Right renal pelvis (tissue), 4 donors: Measurements from ENCODE around the gene ITGA11. TPM values are rescaled to one million over a fixed set of nuclear protein-coding genes. Genes with fewer than 3 reads are reported as not detected.
"Not testable (repeated sequence)": the region's sequence is repeated elsewhere in the genome, so short reads cannot be mapped to it uniquely, and the experiment has no call there.

Source experiments
- DNase-seq, 4 donors: peaks; one replicate each; pipeline ENCODE4 v3.0.0-alpha.2; 2013; ENCODE audit warnings: low read depth in 4 of 4, low spot score in 3 of 4, missing footprints in 1 of 4
- polyA plus RNA-seq, 4 donors: library from polyadenylated mRNA; unstranded; fragments of 120-200 nt; gene quantifications; one replicate each; pipeline ENCODE4 v1.2.1, GENCODE V29; 2013; ENCODE audit not compliant: insufficient read length in 4 of 4

Gene ITGA11
- polyA plus RNA-seq, 4 donors: 3.0 to 5.4 (median 4.2) TPM

DNA sequence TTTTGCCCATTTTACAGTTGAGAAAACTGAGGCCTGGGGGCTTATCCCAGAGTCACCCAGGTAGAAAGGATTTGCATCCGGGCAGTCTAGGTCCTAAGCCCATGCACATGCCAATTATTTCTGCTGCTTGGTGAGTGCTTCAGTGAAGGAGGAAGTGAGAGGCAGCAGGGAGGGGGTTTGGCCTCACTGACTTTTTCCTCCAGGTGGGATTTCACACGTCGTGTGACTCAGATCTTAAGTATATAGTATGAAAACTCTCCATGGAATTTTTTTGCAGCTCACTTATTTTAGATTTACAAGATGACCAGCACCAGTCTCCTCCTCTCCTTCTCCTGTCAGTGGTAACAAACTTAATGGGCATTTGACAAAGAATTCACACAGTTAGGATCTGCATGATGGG, 4.6 kb downstream of the ITGA11 start:
- DNase-seq: no peak

GRCh38 chr15:68426116-68426515, 5.8 kb downstream of the ITGA11 start:
- no peak for DNase-seq

GRCh38 chr15:68425428-68426060, 6.4 kb downstream of the ITGA11 start:
- no peak for DNase-seq

DNA sequence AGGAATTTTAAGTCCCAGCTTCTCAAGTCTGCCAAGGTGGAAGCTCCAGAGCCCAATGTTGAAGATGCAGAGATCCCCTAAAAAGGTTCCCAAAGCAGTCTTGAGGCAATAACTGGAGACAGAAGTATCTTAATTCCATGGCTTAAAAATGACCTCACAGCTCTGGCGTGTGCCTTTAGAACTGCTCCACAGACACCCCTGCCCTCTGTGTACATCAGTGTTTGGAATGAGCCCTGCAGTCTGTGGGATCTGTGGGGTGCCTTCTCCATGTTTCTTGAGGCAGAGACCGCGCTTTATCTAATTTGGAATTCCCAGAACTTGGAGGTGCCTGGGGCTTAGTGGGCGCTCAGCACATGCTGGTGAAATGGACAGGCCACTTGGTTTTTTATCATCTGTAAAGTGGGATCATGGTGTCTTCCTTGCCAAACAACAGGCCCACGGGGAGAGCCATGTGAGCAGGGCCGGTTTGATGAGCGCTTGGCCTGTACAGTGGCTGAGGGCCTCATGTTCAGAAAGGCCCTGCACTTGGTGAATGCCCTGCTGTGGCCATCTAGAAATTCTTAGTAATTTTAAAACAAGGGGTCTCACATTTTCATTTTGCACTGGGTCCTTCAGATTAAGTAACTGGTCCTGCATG, 7.1 kb downstream of the ITGA11 start:
- DNase-seq: no peak

DNA sequence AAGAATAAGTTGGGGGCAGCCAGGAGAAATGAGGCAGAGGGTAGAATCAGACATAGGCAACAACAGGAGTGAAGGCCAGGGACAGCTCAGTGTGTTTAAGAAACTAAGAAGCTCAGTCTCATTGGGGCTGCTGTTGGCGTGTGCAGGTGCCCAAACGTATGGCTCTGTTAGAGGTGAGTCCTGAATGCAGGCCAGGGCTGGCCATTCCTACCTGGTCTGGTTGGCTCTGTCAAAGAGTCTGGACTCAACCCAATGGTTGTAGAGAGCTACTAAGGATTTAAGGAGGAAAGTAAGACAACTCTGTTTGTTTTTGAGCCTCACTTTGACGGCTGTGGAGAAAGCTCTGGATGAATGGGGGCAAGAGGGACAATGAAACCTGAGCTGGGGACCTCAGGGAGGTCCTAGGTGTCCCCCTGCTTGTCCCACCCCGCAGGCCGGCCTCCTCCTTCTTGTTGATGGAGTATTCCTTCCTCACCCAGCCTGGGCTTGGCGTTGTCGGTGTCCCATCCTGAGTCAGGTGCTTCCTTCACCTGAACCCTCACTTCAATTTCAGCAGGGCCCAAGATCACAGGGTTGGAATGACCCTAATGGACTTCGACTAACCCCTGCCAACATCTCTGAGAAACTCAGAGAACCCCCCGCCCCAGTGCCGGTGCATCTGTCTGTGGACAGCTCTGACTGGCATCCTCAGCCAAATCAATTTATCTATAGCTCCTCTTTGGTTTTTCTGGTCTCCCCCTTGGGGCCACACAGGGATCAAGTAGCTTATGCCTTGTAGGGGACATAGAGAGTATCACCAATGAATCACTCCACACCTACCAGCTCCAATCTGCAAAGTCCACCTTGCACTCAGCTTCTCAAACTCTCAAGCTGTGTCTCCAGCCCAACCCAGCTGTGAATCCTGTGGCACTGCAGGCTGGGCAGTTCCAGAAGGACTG, 8.3 kb downstream of the ITGA11 start:
- DNase-seq: no peak

DNA sequence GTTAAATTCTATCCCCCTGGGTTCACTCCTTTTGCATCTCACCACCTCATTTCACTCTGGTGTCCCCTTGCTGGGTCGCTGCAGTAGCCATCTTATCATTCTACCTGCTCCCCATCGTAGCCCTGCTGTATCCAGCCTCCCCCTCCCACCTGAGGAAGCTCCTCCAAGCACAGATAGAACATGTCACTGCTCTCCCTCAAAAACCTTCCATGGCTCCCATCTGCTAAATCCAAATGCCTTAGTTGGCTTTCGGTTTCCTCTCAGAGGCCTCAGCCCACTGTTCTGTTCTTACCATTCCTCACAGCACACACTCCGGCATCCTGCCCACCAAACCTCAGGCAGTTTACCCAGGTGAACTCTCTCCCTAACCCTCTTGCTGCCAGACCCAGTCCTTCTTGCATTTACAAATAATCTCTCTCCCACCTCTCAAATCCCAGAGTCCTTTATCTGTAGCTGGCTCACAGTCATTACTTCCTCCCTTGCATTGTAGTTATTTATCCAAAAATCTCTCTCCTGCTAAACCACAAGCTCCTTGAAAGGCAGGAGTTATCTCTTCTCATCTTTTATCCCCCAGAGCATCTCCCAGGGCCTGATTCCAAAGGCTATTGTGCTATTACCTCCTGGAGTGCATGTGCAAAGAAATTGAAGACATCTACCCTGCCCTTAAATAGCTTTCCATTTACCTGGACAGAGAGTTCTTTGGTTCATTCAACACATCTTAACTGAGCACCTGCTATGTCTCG, 9.4 kb downstream of the ITGA11 start:
- DNase-seq: not testable (repeated sequence)

DNA sequence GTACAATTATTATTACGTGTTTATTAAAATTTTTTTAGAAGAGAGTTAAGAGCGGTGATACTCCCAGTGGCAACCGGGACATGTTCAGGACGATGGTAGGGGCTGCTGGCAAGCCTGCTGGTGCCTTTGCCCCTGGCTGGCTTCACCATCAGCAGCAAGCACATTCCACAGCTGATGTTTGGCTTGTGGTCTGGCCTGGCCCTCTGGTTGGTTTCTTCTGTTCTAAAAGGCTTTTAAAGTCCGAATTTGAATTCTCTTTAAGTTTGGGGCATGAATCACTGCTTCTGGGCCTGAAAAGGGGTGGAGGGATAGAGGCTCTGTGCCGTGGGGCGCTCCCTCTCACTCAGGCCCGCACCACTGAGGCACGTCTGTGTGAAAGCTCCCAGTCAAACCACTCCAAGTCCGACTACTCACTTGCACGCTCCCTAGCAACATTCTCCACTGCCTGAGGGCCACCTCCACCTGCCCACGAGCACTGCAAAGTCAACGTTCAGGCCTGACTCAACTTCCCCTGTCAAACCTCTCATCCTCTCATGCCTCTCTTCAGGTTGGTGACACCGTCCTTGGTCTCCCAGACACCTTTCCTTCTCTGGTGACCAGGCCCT, 10.1 kb downstream of the ITGA11 start:
- DNase-seq: no peak

DNA sequence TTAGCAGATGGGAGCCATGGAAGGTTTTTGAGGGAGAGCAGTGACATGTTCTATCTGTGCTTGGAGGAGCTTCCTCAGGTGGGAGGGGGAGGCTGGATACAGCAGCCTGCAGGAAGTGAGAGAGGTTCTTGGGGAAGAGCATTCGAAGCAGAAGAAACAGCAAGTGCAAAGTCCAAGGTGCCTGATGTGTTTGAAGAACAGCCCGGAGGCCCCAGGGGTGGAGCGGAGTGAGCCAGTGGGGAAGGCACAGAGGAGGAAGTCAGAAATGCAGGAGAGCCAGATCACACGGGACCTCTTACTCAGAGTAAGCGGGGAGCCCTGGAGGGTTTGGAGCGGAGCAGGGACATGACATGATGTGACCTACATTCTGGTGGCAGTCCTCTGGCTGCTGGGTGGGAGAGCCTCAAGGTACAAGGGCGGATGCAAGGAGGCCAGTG, 10.8 kb downstream of the ITGA11 start:
- no peak for DNase-seq

DNA sequence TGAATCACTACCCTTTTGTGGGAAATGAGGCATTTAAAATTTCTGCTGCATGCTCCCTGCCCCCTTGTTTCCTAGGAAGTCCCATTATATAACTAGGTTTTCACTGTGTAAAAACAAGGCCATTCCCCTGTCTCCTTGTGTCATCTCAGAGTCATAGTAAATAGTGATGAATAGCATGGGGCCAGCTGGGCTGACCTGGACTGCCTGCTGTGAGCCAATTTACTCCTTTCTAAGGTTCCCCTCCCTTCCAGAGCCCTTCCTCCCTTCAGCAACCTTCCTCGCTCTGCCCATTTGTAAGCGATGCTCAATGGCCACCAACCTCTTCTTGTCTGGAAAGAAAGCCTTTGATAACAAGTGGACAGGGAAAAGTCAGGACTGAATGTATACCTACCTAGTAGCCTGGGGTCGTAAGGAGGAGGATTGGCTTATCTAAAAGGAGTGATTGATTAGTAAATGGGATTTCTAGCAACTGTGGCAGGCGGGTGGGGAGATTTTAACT, 11.7 kb downstream of the ITGA11 start:
- DNase-seq: no peak

DNA sequence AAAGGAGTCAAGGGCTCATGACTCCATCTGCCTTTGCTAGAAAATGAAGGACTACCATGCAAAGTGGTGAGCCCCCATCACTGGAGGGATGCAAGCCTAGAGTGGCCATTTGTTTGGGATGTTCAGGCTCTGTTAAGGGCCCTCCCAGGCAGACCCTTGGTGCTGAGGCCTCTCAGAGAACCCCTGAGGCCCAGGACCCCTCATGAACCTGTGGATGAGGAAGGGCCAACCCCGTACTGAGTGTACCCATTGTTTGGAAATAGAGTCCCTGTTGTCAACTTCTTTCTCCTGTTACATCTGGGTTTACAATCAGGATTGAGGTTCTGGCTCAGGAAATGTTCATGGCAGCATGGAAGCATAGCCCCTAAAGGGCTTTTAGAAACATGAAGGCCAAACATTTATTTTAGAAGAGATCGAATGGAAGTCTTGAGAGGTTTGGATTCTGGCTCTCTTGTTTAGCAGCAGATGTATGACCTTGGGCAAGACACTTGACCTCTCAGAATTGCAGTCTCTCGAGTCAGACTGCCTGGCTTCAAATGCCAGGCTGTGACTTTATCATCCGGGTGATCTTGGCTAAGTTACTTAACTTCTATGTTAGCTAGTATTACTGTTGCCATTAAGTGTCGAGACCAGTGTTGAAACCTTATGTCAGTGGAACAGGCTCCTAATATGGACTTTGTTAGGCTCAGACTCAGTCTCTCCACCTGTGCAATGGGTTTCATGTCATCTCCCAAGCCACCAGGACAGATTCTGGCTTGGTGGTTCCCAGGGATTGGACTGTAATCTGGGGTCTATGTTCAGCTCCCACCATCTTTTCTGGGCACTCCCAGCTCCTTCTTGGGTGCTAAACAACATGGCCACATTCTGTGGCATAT, 12.4 kb downstream of the ITGA11 start:
- no peak for DNase-seq

GRCh38 chr15:68418611-68419161, 13.3 kb downstream of the ITGA11 start:
- peak in 1 of 4 donors; percentile 34 for DNase-seq

DNA sequence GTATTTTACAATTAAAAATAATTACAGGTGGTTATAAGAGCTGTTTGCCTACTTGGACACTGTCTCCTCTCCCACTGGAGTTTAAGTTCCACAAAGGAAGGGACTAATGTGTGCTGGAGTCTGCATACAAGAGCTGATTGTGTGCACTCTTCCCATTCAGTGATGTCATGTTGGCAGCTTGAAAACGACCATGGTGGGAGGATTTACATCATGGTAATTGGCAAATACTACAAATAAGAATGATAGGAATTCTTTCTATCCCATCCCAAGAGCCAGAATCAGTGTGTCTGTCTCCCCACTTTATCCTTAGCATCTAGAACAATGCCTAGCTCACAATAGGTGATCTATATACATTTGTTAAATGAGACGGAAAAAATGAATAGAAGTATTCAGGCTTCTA, 14.1 kb downstream of the ITGA11 start:
- no peak for DNase-seq

DNA sequence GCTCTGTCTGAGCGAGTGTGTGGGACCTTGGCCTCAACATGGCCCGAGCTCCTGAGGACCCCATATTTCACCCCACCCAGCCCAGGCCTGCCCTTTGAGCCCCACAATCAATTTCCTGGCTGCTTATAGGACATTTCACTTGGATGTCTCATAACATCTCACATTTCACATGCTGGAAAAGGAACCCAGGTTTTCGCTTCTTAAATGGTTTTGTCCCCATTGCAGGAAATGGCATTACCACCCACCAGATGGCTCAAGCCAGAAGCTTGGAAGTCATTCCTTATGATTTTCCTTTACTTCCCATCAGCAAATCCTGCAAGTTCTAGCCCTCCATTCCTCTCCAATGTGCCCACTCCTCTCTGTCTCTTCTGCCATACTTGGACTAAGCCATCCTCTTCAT, 14.9 kb downstream of the ITGA11 start:
- no peak for DNase-seq

DNA sequence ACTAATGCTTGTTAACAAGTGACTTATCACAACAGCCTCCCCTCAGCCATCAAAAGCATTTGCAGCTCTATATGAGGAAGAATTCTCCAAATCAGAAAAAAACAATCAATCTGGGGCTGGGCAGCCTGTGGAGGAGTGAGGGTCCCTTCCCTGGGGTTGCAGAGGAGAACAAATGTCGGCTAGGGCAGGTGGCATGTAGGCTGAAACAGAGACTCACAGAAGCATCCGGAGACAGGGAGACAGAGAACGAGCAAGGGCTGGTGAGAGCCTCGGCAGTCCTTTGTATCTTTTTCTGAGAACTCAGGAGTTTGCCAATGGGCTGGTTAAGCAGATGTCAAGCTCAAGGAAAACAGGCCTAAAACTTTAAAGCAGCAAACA, 15.8 kb downstream of the ITGA11 start:
- DNase-seq: no peak

- DNase-seq: no peak
These were observed 16.3 kb downstream of the ITGA11 start for GRCh38 chr15:68415501-68416157.

DNA sequence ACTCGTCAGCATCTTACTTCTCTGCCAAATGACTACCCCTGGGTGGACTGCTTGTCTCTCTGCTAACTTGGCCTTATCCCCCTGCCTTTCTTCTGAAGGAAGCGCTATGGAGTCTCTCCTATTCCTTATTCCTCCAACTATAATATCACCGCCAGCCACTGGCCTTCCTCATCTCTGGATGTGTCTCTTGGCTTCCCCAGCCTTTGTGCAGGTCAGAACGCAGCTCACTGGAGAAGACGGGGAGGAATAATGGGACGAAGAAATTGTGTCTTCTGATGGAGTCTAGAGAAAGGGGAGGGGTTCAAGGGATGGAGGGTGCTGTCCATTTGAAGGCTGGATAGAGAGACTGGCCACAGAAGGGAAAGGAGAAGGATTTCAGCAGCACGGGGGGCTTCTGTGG, 16.9 kb downstream of the ITGA11 start:
- no peak for DNase-seq

GRCh38 chr15:68414591-68414990, 17.4 kb downstream of the ITGA11 start:
- DNase-seq: no peak

DNA sequence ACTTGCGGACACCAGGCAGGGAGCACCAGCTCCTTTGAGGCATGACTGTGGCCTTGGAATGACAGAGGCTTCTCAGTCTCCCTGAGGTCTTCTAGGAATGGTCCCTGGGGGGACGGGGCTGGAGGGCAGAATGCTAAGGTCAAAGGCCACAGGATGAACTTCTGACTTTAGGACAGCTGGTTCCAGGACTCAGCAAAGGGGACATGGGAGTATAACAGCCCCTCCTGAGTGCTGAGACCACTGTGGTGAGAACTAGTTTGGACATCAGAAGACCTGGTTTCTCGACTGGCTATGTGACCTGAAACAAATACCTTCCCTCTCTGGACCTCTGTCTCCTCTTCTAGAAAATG, 17.8 kb downstream of the ITGA11 start:
- no peak for DNase-seq
